Mesenchymal stem cell (in vitro differentiated cells and primary cell): ENCODE measurements around the gene ZNF133. TPM values are rescaled to one million over a fixed set of nuclear protein-coding genes. Genes with fewer than 3 reads are reported as not detected.
A peak's percentile ranks its signal among the peaks of the same experiment; 100 is the strongest.
"Not testable (repeated sequence)": the region's sequence is repeated elsewhere in the genome, so short reads cannot be mapped to it uniquely, and the experiment has no call there.

Experiments
- DNase-seq: peaks from one replicate; pipeline ENCODE4 v3.0.0-alpha.2; 2013
- H2AFZ ChIP-seq: one replicate; pipeline ENCODE4 v1.6.1; 2013; ENCODE audit warnings: low read depth, mild to moderate bottlenecking, control low read depth, inconsistent platforms, low read length, moderate library complexity
- H2AK5ac ChIP-seq: 2 replicates; pipeline ENCODE4 v1.6.1; 2013; ENCODE audit warnings: low read length, moderate library complexity, mild to moderate bottlenecking, inconsistent platforms; ENCODE audit not compliant: severe bottlenecking
- H2BK120ac ChIP-seq: one replicate; pipeline ENCODE4 v1.6.1; 2013; ENCODE audit warnings: low read depth, mild to moderate bottlenecking, inconsistent platforms, low read length, moderate library complexity
- H2BK12ac ChIP-seq, 2 experiments: one replicate each; pipeline ENCODE4 v1.6.1; 2013; ENCODE audit warnings: inconsistent platforms in 2 of 2, low read length in 2 of 2, mild to moderate bottlenecking in 2 of 2, moderate library complexity in 2 of 2, control low read depth in 1 of 2
- H2BK15ac ChIP-seq: one replicate; pipeline ENCODE4 v1.6.1; 2013; ENCODE audit warnings: mild to moderate bottlenecking, low read depth, inconsistent platforms; ENCODE audit not compliant: poor library complexity, severe bottlenecking
- H2BK5ac ChIP-seq: 2 replicates; pipeline ENCODE4 v1.6.1; 2013; ENCODE audit warnings: low read depth, mild to moderate bottlenecking, low read length, control low read depth, inconsistent platforms; ENCODE audit not compliant: poor library complexity, severe bottlenecking
- H3K14ac ChIP-seq, 2 experiments: one replicate each; pipeline ENCODE4 v1.6.1; 2013; ENCODE audit warnings: inconsistent platforms in 2 of 2, low read length in 2 of 2, control low read depth in 1 of 2, mild to moderate bottlenecking in 1 of 2, moderate library complexity in 1 of 2
- H3K18ac ChIP-seq, 2 experiments: one replicate each; pipeline ENCODE4 v1.6.1; 2013; ENCODE audit warnings: inconsistent platforms in 2 of 2, low read length in 2 of 2, control low read depth in 1 of 2, low read depth in 1 of 2, mild to moderate bottlenecking in 1 of 2
- H3K23ac ChIP-seq, 2 experiments: one replicate each; pipeline ENCODE4 v1.6.1; 2013; ENCODE audit warnings: inconsistent platforms in 2 of 2, low read length in 2 of 2, mild to moderate bottlenecking in 2 of 2, moderate library complexity in 2 of 2, control low read depth in 1 of 2
- H3K27ac ChIP-seq: 2 replicates; pipeline ENCODE4 v1.5.1; 2013; ENCODE audit warnings: mild to moderate bottlenecking, moderate library complexity, low read length, control low read depth, inconsistent platforms; ENCODE audit not compliant: poor library complexity, severe bottlenecking
- H3K27me3 ChIP-seq, 2 experiments: 2 replicates each; pipeline versions ENCODE4 v1.6.1 to v1.7.0; 2013; ENCODE audit warnings: low read length in 2 of 2, mild to moderate bottlenecking in 2 of 2, moderate library complexity in 2 of 2, control low read depth in 1 of 2, inconsistent platforms in 1 of 2; ENCODE audit not compliant: control insufficient read depth in 1 of 2, insufficient read depth in 1 of 2
- H3K36me3 ChIP-seq, 2 experiments: 2 replicates each; pipeline versions ENCODE4 v1.6.1 to v1.7.0; 2013; ENCODE audit warnings: low read length in 2 of 2, control low read depth in 1 of 2, inconsistent platforms in 1 of 2, low read depth in 1 of 2, mild to moderate bottlenecking in 1 of 2; ENCODE audit not compliant: insufficient read depth in 2 of 2, control insufficient read depth in 1 of 2
- H3K4ac ChIP-seq, 2 experiments: one replicate each; pipeline ENCODE4 v1.6.1; 2013; ENCODE audit warnings: inconsistent platforms in 2 of 2, low read length in 2 of 2, mild to moderate bottlenecking in 2 of 2, moderate library complexity in 2 of 2, control low read depth in 1 of 2, low read depth in 1 of 2
- H3K4me1 ChIP-seq: 2 replicates; pipeline ENCODE4 v1.6.1; 2013; ENCODE audit warnings: low read depth, low read length, control low read depth; ENCODE audit not compliant: control insufficient read depth, insufficient read depth
- H3K4me2 ChIP-seq: 2 replicates; pipeline ENCODE4 v1.6.1; 2013; ENCODE audit warnings: low read length, mild to moderate bottlenecking, inconsistent platforms; ENCODE audit not compliant: poor library complexity, severe bottlenecking
- H3K4me3 ChIP-seq, 2 experiments: 2 replicates each; pipeline versions ENCODE4 v1.5.1 to v1.7.0; 2013; ENCODE audit warnings: low read length in 2 of 2, mild to moderate bottlenecking in 2 of 2, control low read depth in 1 of 2, low read depth in 1 of 2; ENCODE audit not compliant: insufficient read depth in 1 of 2
- H3K79me1 ChIP-seq: replicated peaks from 2 replicates; pipeline ENCODE4 v1.6.1; 2013; ENCODE audit warnings: mild to moderate bottlenecking, control low read depth, low read length, inconsistent platforms; ENCODE audit not compliant: poor library complexity, severe bottlenecking
- H3K9ac ChIP-seq: 2 replicates; pipeline ENCODE4 v1.7.0; 2013; ENCODE audit warnings: mild to moderate bottlenecking, low read length, moderate library complexity
- H3K9me3 ChIP-seq: 2 replicates; pipeline ENCODE4 v1.7.0; 2013; ENCODE audit warnings: mild to moderate bottlenecking, low read length; ENCODE audit not compliant: control insufficient read depth
- H4K8ac ChIP-seq: one replicate; pipeline ENCODE4 v1.6.1; 2013; ENCODE audit warnings: inconsistent platforms, mild to moderate bottlenecking, low read length, moderate library complexity
- H4K91ac ChIP-seq: one replicate; pipeline ENCODE4 v1.6.1; 2013; ENCODE audit warnings: mild to moderate bottlenecking, low read length, inconsistent platforms
- WGBS: methylation state at CpG from one replicate; pipeline ENCODE4 v1.1.7; 2013; ENCODE audit warnings: mixed read lengths; 5-methylcytosine and 5-hydroxymethylcytosine counted together
- polyA plus RNA-seq, 2 experiments: library from polyadenylated mRNA; stranded (reverse); fragments of 200-250 nt; gene quantifications; one replicate each; pipeline ENCODE4 v1.2.3, GENCODE V29; 2013

The ZNF133 gene
- polyA plus RNA-seq (2013, experiment 1 of 2), result 6.1 TPM
- polyA plus RNA-seq (2013, experiment 2 of 2), result 5.8 TPM

- Histone ChIP-seq H3K14ac (peak within 1 kb of the TSS in 1 of 2 experiments; percentile 29), H3K4me3 (peak within 1 kb of the TSS; percentile 85 to 94), H3K27ac (peak within 1 kb of the TSS; percentile 86), H2BK5ac (peak within 1 kb of the TSS; percentile 60), H4K91ac (peak within 1 kb of the TSS; percentile 88), H3K23ac (no peak within 1 kb of the TSS), H3K9me3 (peaks cover 32% of the 10 kb centered on the region), H2BK120ac (peak within 1 kb of the TSS; percentile 64), H3K18ac (peak within 1 kb of the TSS; percentile 76 to 86), H3K36me3 (peaks cover 8 to 26% of the 10 kb centered on the region in 2 experiments), H2BK15ac (peak within 1 kb of the TSS; percentile 44), H3K27me3 (peaks cover 4% of the 10 kb centered on the region in 2 experiments), H4K8ac (peak within 1 kb of the TSS; percentile 83), H3K9ac (peak within 1 kb of the TSS; percentile 98), H3K79me1 (peaks cover 34% of the 10 kb centered on the region), H3K4me1 (peaks cover 6% of the 10 kb centered on the region), H2AFZ (peak within 1 kb of the TSS; percentile 90), H3K4me2 (peak within 1 kb of the TSS; percentile 72), H3K4ac (peak within 1 kb of the TSS; percentile 32 to 73), H2AK5ac (no peak within 1 kb of the TSS), H2BK12ac (no peak within 1 kb of the TSS)
- 2% methylated on average over 63 of the region's 63 CpGs for WGBS
- peak; percentile 94 for DNase-seq
Measured at GRCh38 chr20:18287915-18288748, at the start of gene ZNF133. Gene ZNF133, plus strand, starts transcription at chr20:18288527. Its CDS starts 17,160 bp downstream, at chr20:18305687.

GRCh38 chr20:18240997-18241396 lies 47.3 kb upstream of the ZNF133 start:
- H3K14ac ChIP-seq, result no peak overlapping the region
- H3K79me1 ChIP-seq, result no peaks in the 10 kb centered on the region
- no peak overlapping the region for H4K91ac ChIP-seq
- no peaks in the 10 kb centered on the region for H3K36me3 ChIP-seq
- H4K8ac ChIP-seq, result no peak overlapping the region
- H3K27me3 ChIP-seq, result peaks cover 5 to 7% of the 10 kb centered on the region in 2 experiments
- H2BK12ac ChIP-seq, result no peak overlapping the region
- H3K9ac ChIP-seq, result no peak overlapping the region
- WGBS, result 75% methylated on average over 1 of the region's 1 CpG
- no peaks in the 10 kb centered on the region for H3K4me1 ChIP-seq
- H3K4me2 ChIP-seq, result no peak overlapping the region
- H3K23ac ChIP-seq, result no peak overlapping the region
- no peak overlapping the region for H3K18ac ChIP-seq
- no peak for DNase-seq
- no peaks in the 10 kb centered on the region for H3K9me3 ChIP-seq
- no peak overlapping the region for H2BK5ac ChIP-seq
- no peak overlapping the region for H3K4me3 ChIP-seq
- H2BK15ac ChIP-seq, result no peak overlapping the region
- H2AK5ac ChIP-seq, result no peak overlapping the region
- H3K27ac ChIP-seq, result no peak overlapping the region
- no peak overlapping the region for H3K4ac ChIP-seq
- H2BK120ac ChIP-seq, result no peak overlapping the region
- H2AFZ ChIP-seq, result no peak overlapping the region

DNA sequence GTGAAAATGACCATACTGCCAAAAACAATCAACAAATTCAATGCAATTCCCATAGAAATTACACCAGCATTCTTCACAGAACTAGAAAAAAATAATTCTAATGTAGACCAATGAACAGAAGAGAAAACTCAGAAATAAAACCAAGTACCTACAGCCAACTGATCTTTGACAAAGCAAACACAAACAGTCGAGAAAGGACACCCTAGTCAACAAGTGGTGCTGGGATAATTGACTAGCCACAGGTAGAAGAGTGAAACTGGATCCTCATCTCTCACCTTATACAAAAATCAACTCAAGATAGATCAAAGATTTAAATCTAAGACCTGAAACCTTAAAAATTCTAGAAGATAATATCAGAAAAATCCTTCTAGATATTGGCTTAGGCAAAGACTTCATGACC lies 44.5 kb upstream of the ZNF133 start:
- no peak for DNase-seq
- H3K23ac ChIP-seq, result no peak overlapping the region
- H3K18ac ChIP-seq, result no peak overlapping the region
- no peak overlapping the region for H3K4ac ChIP-seq
- H3K79me1 ChIP-seq, result no peaks in the 10 kb centered on the region
- no peaks in the 10 kb centered on the region for H3K36me3 ChIP-seq
- 13% methylated on average over 1 of the region's 1 CpG for WGBS
- no peak overlapping the region for H2BK5ac ChIP-seq
- H2AK5ac ChIP-seq, result no peak overlapping the region
- H3K4me1 ChIP-seq, result no peaks in the 10 kb centered on the region
- no peak overlapping the region for H3K14ac ChIP-seq
- no peak overlapping the region for H3K27ac ChIP-seq
- H3K9me3 ChIP-seq, result no peaks in the 10 kb centered on the region
- H3K9ac ChIP-seq, result no peak overlapping the region
- H2AFZ ChIP-seq, result no peak overlapping the region
- peaks cover 5 to 7% of the 10 kb centered on the region in 2 experiments for H3K27me3 ChIP-seq
- H4K91ac ChIP-seq, result no peak overlapping the region
- no peak overlapping the region for H3K4me3 ChIP-seq
- no peak overlapping the region for H2BK120ac ChIP-seq
- no peak overlapping the region for H2BK15ac ChIP-seq
- H3K4me2 ChIP-seq, result no peak overlapping the region
- H4K8ac ChIP-seq, result no peak overlapping the region
- no peak overlapping the region for H2BK12ac ChIP-seq

DNA sequence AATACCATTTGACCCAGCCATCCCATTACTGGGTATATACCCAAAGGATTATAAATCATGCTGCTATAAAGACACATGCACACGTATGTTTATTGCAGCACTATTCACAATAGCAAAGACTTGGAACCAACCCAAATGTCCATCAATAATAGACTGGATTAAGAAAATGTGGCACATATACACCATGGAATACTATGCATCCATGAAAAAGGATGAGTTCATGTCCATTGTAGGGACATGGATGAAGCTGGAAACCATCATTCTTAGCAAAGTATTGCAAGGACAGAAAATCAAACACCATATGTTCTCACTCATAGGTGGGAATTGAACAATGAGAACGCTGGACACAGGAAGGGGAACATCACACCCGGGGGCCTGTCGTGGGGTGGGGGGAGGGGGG lies 39.8 kb upstream of the ZNF133 start:
- H3K79me1 ChIP-seq, H3K27ac ChIP-seq, H2BK5ac ChIP-seq, H2AK5ac ChIP-seq, H3K4me1 ChIP-seq, H3K9ac ChIP-seq, H3K4me2 ChIP-seq, H4K8ac ChIP-seq, H3K18ac ChIP-seq, H3K36me3 ChIP-seq, H2BK15ac ChIP-seq, H3K9me3 ChIP-seq, H2AFZ ChIP-seq, H2BK12ac ChIP-seq, H3K4me3 ChIP-seq, H2BK120ac ChIP-seq, H3K4ac ChIP-seq, H3K14ac ChIP-seq, DNase-seq, H3K23ac ChIP-seq, H4K91ac ChIP-seq: not testable (repeated sequence)
- WGBS, result 100% methylated on average over 2 of the region's 4 CpGs
- H3K27me3 ChIP-seq, result peaks cover 11 to 13% of the 10 kb centered on the region in 2 experiments
